Measurements from ENCODE around the gene ZNF628.
A peak's percentile ranks its signal among the peaks of the same experiment; 100 is the strongest.

Gene ZNF628

GRCh38 chr19:55465460-55466240 lies 10.8 kb upstream of the ZNF628 start:
- no peak for DNase-seq (ENCODE audit: low read depth, low spot score)

GRCh38 chr19:55466241-55466614 lies 10.2 kb upstream of the ZNF628 start:
- DNase-seq (ENCODE audit: low read depth, low spot score): no peak

GRCh38 chr19:55467236-55468053 lies 9.0 kb upstream of the ZNF628 start:
- DNase-seq (ENCODE audit: low read depth, low spot score): peak; percentile 66

GRCh38 chr19:55468054-55468393 lies 8.4 kb upstream of the ZNF628 start:
- DNase-seq (ENCODE audit: low read depth, low spot score): no peak

GRCh38 chr19:55471266-55471665 lies 5.2 kb upstream of the ZNF628 start:
- DNase-seq (ENCODE audit: low read depth, low spot score): peak; percentile 58

- DNase-seq (ENCODE audit: low read depth, low spot score): peak; percentile 72
Observed at GRCh38 chr19:55472463-55472862, 4.0 kb upstream of the ZNF628 start.

- peak; percentile 82 for DNase-seq (ENCODE audit: low read depth, low spot score)
Observed at GRCh38 chr19:55473225-55474012, 3.0 kb upstream of the ZNF628 start.

GRCh38 chr19:55474269-55475265 lies 1.9 kb upstream of the ZNF628 start:
- DNase-seq (ENCODE audit: low read depth, low spot score): peak; percentile 75

- no peak for DNase-seq (ENCODE audit: low read depth, low spot score)
Observed at GRCh38 chr19:55477905-55478304, 1.5 kb downstream of the ZNF628 start.

GRCh38 chr19:55478364-55478763 lies 1.9 kb downstream of the ZNF628 start:
- DNase-seq (ENCODE audit: low read depth, low spot score): no peak

GRCh38 chr19:55479045-55479444 lies 2.6 kb downstream of the ZNF628 start:
- no peak for DNase-seq (ENCODE audit: low read depth, low spot score)

- DNase-seq (ENCODE audit: low read depth, low spot score): no peak
Observed at GRCh38 chr19:55479451-55480230, 3.2 kb downstream of the ZNF628 start.

- DNase-seq (ENCODE audit: low read depth, low spot score): peak; percentile 40
Observed at GRCh38 chr19:55481148-55481793, 4.9 kb downstream of the ZNF628 start.

- DNase-seq (ENCODE audit: low read depth, low spot score): no peak
Observed at GRCh38 chr19:55481794-55482155, 5.4 kb downstream of the ZNF628 start.

- DNase-seq (ENCODE audit: low read depth, low spot score): peak; percentile 53
Observed at GRCh38 chr19:55482156-55482961, 5.9 kb downstream of the ZNF628 start.

- no peak for DNase-seq (ENCODE audit: low read depth, low spot score)
Observed at GRCh38 chr19:55482967-55483705, 6.7 kb downstream of the ZNF628 start.

GRCh38 chr19:55483706-55484592 lies 7.5 kb downstream of the ZNF628 start:
- DNase-seq (ENCODE audit: low read depth, low spot score): peak; percentile 71
